ENCODE data around the gene NTSR2. TPM values are rescaled to one million over a fixed set of nuclear protein-coding genes. Genes with fewer than 3 reads are reported as not detected.

Gene NTSR2
- total and polyA plus RNA-seq, 7 experiments from 2014 or later, result not detected

DNA sequence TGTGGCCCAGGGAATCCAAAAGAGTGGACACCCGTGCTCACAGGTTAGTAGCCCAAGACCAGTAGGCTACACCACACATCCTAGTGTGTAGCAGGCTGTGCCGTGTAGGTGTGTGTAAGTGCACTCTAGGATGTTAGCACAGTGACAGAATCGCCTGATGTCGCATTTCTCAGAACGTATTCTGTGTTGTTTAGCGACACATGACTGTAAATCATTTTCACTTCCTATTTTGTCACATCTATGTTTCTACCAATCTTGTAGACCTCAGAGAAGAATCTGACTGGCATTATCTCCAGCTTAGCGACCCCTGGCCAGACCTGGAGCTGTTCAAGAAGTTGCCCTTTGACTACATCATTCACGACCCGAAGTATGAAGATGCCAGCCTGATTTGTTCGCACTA is 45.1 kb downstream of the NTSR2 start:
- no peaks in the 10 kb centered on the region for H3K27me3 ChIP-seq (ENCODE audit: control insufficient read depth in 2 of 2, insufficient read depth in 2 of 2, low read length in 2 of 2)
- no peak for DNase-seq
- H3K36me3 Mint-ChIP-seq, result no peaks in the 10 kb centered on the region
- peaks cover 0 to 7% (median 2%) of the 10 kb centered on the region in 11 donors for H3K9me3 Mint-ChIP-seq
- H3K27me3 Mint-ChIP-seq, result peaks cover 0 to 4% (median 0%) of the 10 kb centered on the region in 5 donors
- H3K4me1 Mint-ChIP-seq, result no peaks in the 10 kb centered on the region
- POLR2A ChIA-PET, result interaction anchor here (0.6 kb wide), 1 partner anchor 398 kb away, joined by 3 read pairs; no protein-coding TSS in a partner anchor
- H3K27ac ChIP-seq (ENCODE audit: low read depth, low read length), result no peak overlapping the region
- no peaks in the 10 kb centered on the region for H3K4me1 ChIP-seq (ENCODE audit: control insufficient read depth in 2 of 2, insufficient read depth in 2 of 2, low read length in 2 of 2)
- no peak overlapping the region for H3K4me3 Mint-ChIP-seq
- H3K36me3 ChIP-seq (ENCODE audit: control insufficient read depth in 2 of 3, insufficient read depth in 3 of 3, low read length in 3 of 3), result no peaks in the 10 kb centered on the region
- no peak overlapping the region for H3K4me3 ChIP-seq (ENCODE audit: low read length)
- CTCF ChIA-PET, result interaction anchor here (1.0 kb wide), 1 partner anchor 156 kb away, joined by 3 read pairs; no protein-coding TSS in a partner anchor
- no peaks in the 10 kb centered on the region for H3K9me3 ChIP-seq (ENCODE audit: control insufficient read depth in 2 of 3, low read length in 3 of 3)
- ATAC-seq, result no peak
- intact Hi-C loops (cut with micrococcal nuclease), result no loop called here
- no peak overlapping the region for H3K27ac Mint-ChIP-seq

DNA sequence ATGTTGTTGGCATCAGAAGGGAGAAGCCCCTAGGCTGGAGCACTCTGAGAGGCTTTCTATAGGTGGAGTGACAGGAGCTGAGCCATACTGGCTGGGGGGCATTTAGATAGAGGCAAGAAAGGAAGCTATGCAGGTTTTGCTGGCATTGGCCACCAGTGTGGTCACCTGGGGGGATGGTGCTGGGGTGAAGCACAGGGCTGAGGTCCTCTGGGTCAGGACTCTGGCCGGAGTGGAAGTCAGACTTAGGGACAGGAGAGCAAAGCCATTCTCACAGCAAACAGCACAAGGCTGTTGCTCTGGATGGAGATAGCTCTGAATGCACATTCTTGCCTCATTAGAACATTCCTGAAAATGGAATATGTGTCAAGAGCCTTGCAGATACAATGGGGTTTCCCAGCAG is 47.4 kb downstream of the NTSR2 start:
- intact Hi-C loops (cut with micrococcal nuclease), result no loop called here
- H3K9me3 Mint-ChIP-seq, result peaks cover 0 to 6% (median 0%) of the 10 kb centered on the region in 11 donors
- no peaks in the 10 kb centered on the region for H3K36me3 ChIP-seq (ENCODE audit: control insufficient read depth in 2 of 3, insufficient read depth in 3 of 3, low read length in 3 of 3)
- ChIA-PET POLR2A (no interaction called here), CTCF (no interaction called here)
- H3K27ac Mint-ChIP-seq, result no peak overlapping the region
- H3K4me3 Mint-ChIP-seq, result no peak overlapping the region
- H3K4me1 ChIP-seq (ENCODE audit: control insufficient read depth in 2 of 2, insufficient read depth in 2 of 2, low read length in 2 of 2), result no peaks in the 10 kb centered on the region
- no peaks in the 10 kb centered on the region for H3K36me3 Mint-ChIP-seq
- DNase-seq, result no peak
- no peak for ATAC-seq
- H3K4me3 ChIP-seq (ENCODE audit: low read length), result no peak overlapping the region
- H3K27me3 ChIP-seq (ENCODE audit: control insufficient read depth in 2 of 2, insufficient read depth in 2 of 2, low read length in 2 of 2), result no peaks in the 10 kb centered on the region
- no peaks in the 10 kb centered on the region for H3K4me1 Mint-ChIP-seq
- peaks cover 0 to 2% (median 0%) of the 10 kb centered on the region in 5 donors for H3K27me3 Mint-ChIP-seq
- no peak overlapping the region for H3K27ac ChIP-seq (ENCODE audit: low read depth, low read length)
- no peaks in the 10 kb centered on the region for H3K9me3 ChIP-seq (ENCODE audit: control insufficient read depth in 2 of 3, low read length in 3 of 3)

DNA sequence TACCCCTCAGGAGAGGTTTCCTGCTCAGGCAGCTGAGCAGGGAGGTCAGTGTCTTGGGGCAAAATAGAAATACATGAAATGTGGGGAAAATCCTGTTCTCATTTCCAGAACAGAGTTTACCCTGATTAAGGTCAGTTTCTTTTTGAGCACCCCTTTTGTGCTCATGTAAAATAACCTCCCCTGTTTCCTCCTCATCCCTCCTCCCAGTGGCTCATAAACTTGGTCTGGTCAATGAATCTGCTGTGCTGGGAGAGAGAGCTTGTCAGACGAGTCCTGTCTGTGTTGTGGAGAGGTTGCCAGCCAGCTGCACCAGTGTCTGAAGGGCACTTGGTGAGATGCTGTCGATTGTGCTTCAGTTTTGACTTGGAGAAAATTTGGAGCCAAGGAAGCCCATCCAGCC is 48.6 kb downstream of the NTSR2 start:
- no peaks in the 10 kb centered on the region for H3K36me3 Mint-ChIP-seq
- ATAC-seq, result no peak

DNA sequence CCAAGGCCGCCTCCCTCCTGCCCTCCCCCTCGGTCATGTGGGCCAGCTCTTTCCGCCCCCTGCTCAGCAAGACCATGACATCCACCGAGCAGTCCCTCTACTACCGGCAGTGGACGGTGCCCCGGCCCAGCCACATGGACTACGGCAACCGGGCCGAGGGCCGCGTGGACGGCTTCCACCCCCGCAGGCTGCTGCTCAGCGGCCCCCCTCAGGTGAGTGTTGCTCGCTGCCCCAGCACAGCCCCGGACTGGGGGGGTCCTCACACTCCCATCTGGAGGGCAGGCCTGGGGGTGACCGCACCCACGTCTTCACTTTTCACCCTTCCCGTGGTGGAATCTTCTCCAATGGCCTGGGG is 51.3 kb downstream of the NTSR2 start:
- Histone ChIP-seq H3K4me1 (ENCODE audit: control insufficient read depth in 2 of 2, insufficient read depth in 2 of 2, low read length in 2 of 2) (no peaks in the 10 kb centered on the region), H3K4me3 (ENCODE audit: low read length) (no peak overlapping the region), H3K36me3 (ENCODE audit: control insufficient read depth in 2 of 3, insufficient read depth in 3 of 3, low read length in 3 of 3) (no peaks in the 10 kb centered on the region), H3K27me3 (ENCODE audit: control insufficient read depth in 2 of 2, insufficient read depth in 2 of 2, low read length in 2 of 2) (no peaks in the 10 kb centered on the region), H3K27ac (ENCODE audit: low read depth, low read length) (no peak overlapping the region), H3K9me3 (ENCODE audit: control insufficient read depth in 2 of 3, low read length in 3 of 3) (no peaks in the 10 kb centered on the region)
- POLR2A ChIA-PET, result no interaction called here
- ATAC-seq (peak; percentile 20), DNase-seq (no peak)
- CTCF ChIA-PET, result no interaction called here
- no peaks in the 10 kb centered on the region for H3K4me1 Mint-ChIP-seq
- H3K36me3 Mint-ChIP-seq, result no peaks in the 10 kb centered on the region
- no peak overlapping the region for H3K27ac Mint-ChIP-seq
- no peaks in the 10 kb centered on the region for H3K9me3 Mint-ChIP-seq
- H3K4me3 Mint-ChIP-seq, result no peak overlapping the region
- no peaks in the 10 kb centered on the region for H3K27me3 Mint-ChIP-seq
- intact Hi-C loops (cut with micrococcal nuclease), result no loop called here

More for the DNA sequence above, 48.6 kb downstream of the NTSR2 start:
- DNase-seq, result no peak
- Histone ChIP-seq H3K9me3 (ENCODE audit: control insufficient read depth in 2 of 3, low read length in 3 of 3) (no peaks in the 10 kb centered on the region), H3K4me1 (ENCODE audit: control insufficient read depth in 2 of 2, insufficient read depth in 2 of 2, low read length in 2 of 2) (no peaks in the 10 kb centered on the region), H3K27ac (ENCODE audit: low read depth, low read length) (no peak overlapping the region), H3K4me3 (ENCODE audit: low read length) (no peak overlapping the region), H3K27me3 (ENCODE audit: control insufficient read depth in 2 of 2, insufficient read depth in 2 of 2, low read length in 2 of 2) (no peaks in the 10 kb centered on the region), H3K36me3 (ENCODE audit: control insufficient read depth in 2 of 3, insufficient read depth in 3 of 3, low read length in 3 of 3) (no peaks in the 10 kb centered on the region)
- no peaks in the 10 kb centered on the region for H3K4me1 Mint-ChIP-seq
- ChIA-PET CTCF (no interaction called here), POLR2A (no interaction called here)
- H3K9me3 Mint-ChIP-seq, result peaks cover 0 to 4% (median 0%) of the 10 kb centered on the region in 11 donors
- H3K27me3 Mint-ChIP-seq, result no peaks in the 10 kb centered on the region
- intact Hi-C loops (cut with micrococcal nuclease), result no loop called here
- H3K27ac Mint-ChIP-seq, result no peak overlapping the region
- H3K4me3 Mint-ChIP-seq, result no peak overlapping the region

DNA sequence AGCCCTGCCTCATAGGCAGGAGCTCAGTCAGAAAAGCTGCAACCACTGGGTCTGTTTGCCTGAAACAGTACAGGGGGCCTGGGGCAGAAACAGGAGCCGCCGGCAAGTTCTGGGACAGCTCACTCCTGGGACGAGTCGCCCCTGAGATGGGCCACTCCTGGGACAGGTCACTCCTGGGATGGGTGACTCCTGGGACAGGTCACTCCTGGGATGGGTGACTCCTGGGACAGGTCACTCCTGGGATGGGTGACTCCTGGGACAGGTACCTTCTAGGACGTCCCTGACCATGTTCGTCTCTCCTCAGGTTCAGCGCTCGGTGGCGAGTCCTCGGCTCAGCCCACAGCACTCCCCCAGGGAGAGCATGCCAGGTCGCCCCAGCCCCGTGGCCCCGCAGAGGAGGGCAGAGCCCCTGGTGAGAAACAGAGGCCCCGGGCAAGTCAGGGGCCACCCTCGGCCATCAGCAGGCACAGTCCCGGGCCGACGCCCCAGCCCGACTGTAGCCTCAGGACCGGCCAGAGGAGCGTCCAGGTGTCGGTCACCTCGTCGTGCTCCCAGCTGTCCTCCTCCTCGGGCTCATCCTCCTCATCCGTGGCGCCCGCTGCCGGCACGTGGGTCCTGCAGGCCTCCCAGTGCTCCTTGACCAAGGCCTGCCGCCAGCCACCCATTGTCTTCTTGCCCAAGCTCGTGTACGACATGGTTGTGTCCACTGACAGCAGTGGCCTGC is 51.8 kb downstream of the NTSR2 start:
- H3K27me3 Mint-ChIP-seq, result no peaks in the 10 kb centered on the region
- Histone ChIP-seq H3K27ac (ENCODE audit: low read depth, low read length) (no peak overlapping the region), H3K9me3 (ENCODE audit: control insufficient read depth in 2 of 3, low read length in 3 of 3) (no peaks in the 10 kb centered on the region), H3K4me1 (ENCODE audit: control insufficient read depth in 2 of 2, insufficient read depth in 2 of 2, low read length in 2 of 2) (no peaks in the 10 kb centered on the region), H3K36me3 (ENCODE audit: control insufficient read depth in 2 of 3, insufficient read depth in 3 of 3, low read length in 3 of 3) (no peaks in the 10 kb centered on the region), H3K4me3 (ENCODE audit: low read length) (no peak overlapping the region), H3K27me3 (ENCODE audit: control insufficient read depth in 2 of 2, insufficient read depth in 2 of 2, low read length in 2 of 2) (no peaks in the 10 kb centered on the region)
- H3K4me3 Mint-ChIP-seq, result no peak overlapping the region
- ChIA-PET CTCF (no interaction called here), POLR2A (no interaction called here)
- DNase-seq (no peak), ATAC-seq (peak; percentile 33)
- no peaks in the 10 kb centered on the region for H3K4me1 Mint-ChIP-seq
- no peak overlapping the region for H3K27ac Mint-ChIP-seq
- H3K36me3 Mint-ChIP-seq, result no peaks in the 10 kb centered on the region
- no peaks in the 10 kb centered on the region for H3K9me3 Mint-ChIP-seq
- intact Hi-C loops (cut with micrococcal nuclease), result no loop called here

DNA sequence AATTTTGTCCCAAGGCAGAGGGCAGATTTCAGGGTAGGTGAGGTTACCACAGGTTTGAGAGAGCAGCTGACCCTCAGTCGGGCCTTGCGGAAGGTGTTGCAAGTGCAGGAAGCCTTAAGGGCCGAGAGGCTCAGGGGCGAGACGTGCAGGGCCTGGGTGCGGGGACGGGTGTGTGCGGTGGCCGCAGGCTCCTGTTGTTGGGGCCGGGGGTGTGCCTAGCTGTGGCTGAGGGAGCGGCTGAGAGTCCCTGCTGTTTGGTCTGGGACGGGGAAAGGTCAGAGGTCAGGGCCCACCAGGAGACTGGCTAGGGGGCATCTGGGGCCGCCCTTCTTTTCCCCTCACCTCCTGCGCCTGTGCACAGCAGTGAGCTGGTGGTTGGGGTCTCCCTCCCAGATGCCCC is 52.5 kb downstream of the NTSR2 start:
- no peaks in the 10 kb centered on the region for H3K36me3 Mint-ChIP-seq
- H3K36me3 ChIP-seq (ENCODE audit: control insufficient read depth in 2 of 3, insufficient read depth in 3 of 3, low read length in 3 of 3), result no peaks in the 10 kb centered on the region
- POLR2A ChIA-PET, result no interaction called here
- no peaks in the 10 kb centered on the region for H3K9me3 ChIP-seq (ENCODE audit: control insufficient read depth in 2 of 3, low read length in 3 of 3)
- no peaks in the 10 kb centered on the region for H3K27me3 ChIP-seq (ENCODE audit: control insufficient read depth in 2 of 2, insufficient read depth in 2 of 2, low read length in 2 of 2)
- H3K27me3 Mint-ChIP-seq, result no peaks in the 10 kb centered on the region
- ATAC-seq, result no peak
- no peak overlapping the region for H3K4me3 ChIP-seq (ENCODE audit: low read length)
- H3K9me3 Mint-ChIP-seq, result no peaks in the 10 kb centered on the region
- no peaks in the 10 kb centered on the region for H3K4me1 Mint-ChIP-seq
- H3K27ac ChIP-seq (ENCODE audit: low read depth, low read length), result no peak overlapping the region
- no peak overlapping the region for H3K27ac Mint-ChIP-seq
- intact Hi-C loops (cut with micrococcal nuclease), result no loop called here
- no peaks in the 10 kb centered on the region for H3K4me1 ChIP-seq (ENCODE audit: control insufficient read depth in 2 of 2, insufficient read depth in 2 of 2, low read length in 2 of 2)
- H3K4me3 Mint-ChIP-seq, result no peak overlapping the region
- no peak for DNase-seq
- CTCF ChIA-PET, result no interaction called here

DNA sequence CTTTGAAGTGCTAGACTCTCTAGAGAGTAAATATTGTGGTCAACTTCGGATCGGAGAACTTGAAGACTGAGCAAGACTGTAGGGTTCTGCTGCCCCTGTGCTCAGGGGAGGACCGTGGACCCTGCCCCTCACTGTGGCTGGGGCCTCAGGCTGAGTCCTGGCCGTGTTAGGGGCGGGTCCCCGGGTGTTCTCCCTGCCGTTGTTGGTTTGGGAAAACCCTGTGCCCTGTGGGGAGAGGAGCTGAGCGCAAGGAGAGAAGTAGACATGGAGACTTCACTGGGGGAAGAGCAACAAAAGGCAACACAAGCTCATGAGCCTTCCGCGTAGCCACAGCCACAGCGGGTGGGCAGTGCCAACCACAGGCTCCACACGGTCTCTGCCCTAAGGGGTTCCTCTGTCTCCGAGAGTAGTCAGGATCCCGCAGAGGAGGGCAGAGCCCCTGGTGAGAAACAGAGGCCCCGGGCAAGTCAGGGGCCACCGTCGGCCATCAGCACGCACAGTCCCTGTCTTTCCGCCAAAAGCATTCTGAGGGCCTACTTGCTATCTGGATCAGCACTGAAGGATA is 53.1 kb downstream of the NTSR2 start:
- ChIA-PET POLR2A (no interaction called here), CTCF (no interaction called here)
- Mint-ChIP-seq H3K27me3 (no peaks in the 10 kb centered on the region), H3K9me3 (no peaks in the 10 kb centered on the region), H3K4me3 (no peak overlapping the region), H3K27ac (no peak overlapping the region), H3K4me1 (no peaks in the 10 kb centered on the region), H3K36me3 (no peaks in the 10 kb centered on the region)
- intact Hi-C loops (cut with micrococcal nuclease), result no loop called here
- DNase-seq, result no peak
- Histone ChIP-seq H3K36me3 (ENCODE audit: control insufficient read depth in 2 of 3, insufficient read depth in 3 of 3, low read length in 3 of 3) (no peaks in the 10 kb centered on the region), H3K4me1 (ENCODE audit: control insufficient read depth in 2 of 2, insufficient read depth in 2 of 2, low read length in 2 of 2) (no peaks in the 10 kb centered on the region), H3K27ac (ENCODE audit: low read depth, low read length) (no peak overlapping the region), H3K9me3 (ENCODE audit: control insufficient read depth in 2 of 3, low read length in 3 of 3) (no peaks in the 10 kb centered on the region), H3K27me3 (ENCODE audit: control insufficient read depth in 2 of 2, insufficient read depth in 2 of 2, low read length in 2 of 2) (no peaks in the 10 kb centered on the region), H3K4me3 (ENCODE audit: low read length) (no peak overlapping the region)
- ATAC-seq, result no peak

All from naive thymus-derived CD4-positive, alpha-beta T cell (primary cell).